GM19238 (cell line): Measurements from ENCODE around the gene PIEZO2.

Experiments
- DNase-seq: peaks from one replicate; pipeline ENCODE4 v3.0.0; 2011; ENCODE audit warnings: low spot score; ENCODE audit not compliant: insufficient read length

The PIEZO2 gene

GRCh38 chr18:10793730-10794370, 355.5 kb downstream of the PIEZO2 start:
- DNase-seq: no peak

GRCh38 chr18:10792181-10792580, 357.2 kb downstream of the PIEZO2 start:
- DNase-seq: no peak

GRCh38 chr18:10791169-10791831, 358.1 kb downstream of the PIEZO2 start:
- DNase-seq: no peak

- DNase-seq: no peak
Observed at GRCh38 chr18:10789180-10789579, 360.2 kb downstream of the PIEZO2 start.

- DNase-seq: peak; percentile 32
Observed at GRCh38 chr18:10787293-10787901, 362.0 kb downstream of the PIEZO2 start.

- DNase-seq: no peak
Observed at GRCh38 chr18:10785798-10786197, 363.6 kb downstream of the PIEZO2 start.

- no peak for DNase-seq
Observed at GRCh38 chr18:10784596-10785202, 364.7 kb downstream of the PIEZO2 start.

GRCh38 chr18:10783941-10784340, 365.4 kb downstream of the PIEZO2 start:
- no peak for DNase-seq

- DNase-seq: no peak
Observed at GRCh38 chr18:10776493-10776892, 372.9 kb downstream of the PIEZO2 start.

- no peak for DNase-seq
Observed at GRCh38 chr18:10775026-10775425, 374.3 kb downstream of the PIEZO2 start.

- DNase-seq: peak; percentile 3
Observed at GRCh38 chr18:10771053-10771709, 378.2 kb downstream of the PIEZO2 start.

- DNase-seq: no peak
Observed at GRCh38 chr18:10770264-10770663, 379.1 kb downstream of the PIEZO2 start.

- DNase-seq: no peak
Observed at GRCh38 chr18:10768221-10768620, 381.1 kb downstream of the PIEZO2 start.

GRCh38 chr18:10767658-10768057, 381.7 kb downstream of the PIEZO2 start:
- DNase-seq: no peak

- DNase-seq: no peak
Observed at GRCh38 chr18:10760986-10761385, 388.4 kb downstream of the PIEZO2 start.

GRCh38 chr18:10759241-10759640, 390.1 kb downstream of the PIEZO2 start:
- DNase-seq: no peak

GRCh38 chr18:10757946-10758345, 391.4 kb downstream of the PIEZO2 start:
- DNase-seq: no peak

- DNase-seq: no peak
Observed at GRCh38 chr18:10757349-10757748, 392.0 kb downstream of the PIEZO2 start.

- DNase-seq: no peak
Observed at GRCh38 chr18:10755855-10756254, 393.5 kb downstream of the PIEZO2 start.

GRCh38 chr18:10754128-10754527, 395.2 kb downstream of the PIEZO2 start:
- no peak for DNase-seq

GRCh38 chr18:10752382-10752781, 397.0 kb downstream of the PIEZO2 start:
- no peak for DNase-seq

GRCh38 chr18:10751653-10752052, 397.7 kb downstream of the PIEZO2 start:
- DNase-seq: no peak
